SH-SY5Y (cell line): Measurements from ENCODE around the gene HNRNPUL1.

ENCODE experiments used
- GATA2 ChIP-seq: IDR thresholded peaks from 2 replicates; pipeline ENCODE4 v1.6.1; 2011; ENCODE audit warnings: mild to moderate bottlenecking, low read depth, low read length
- GATA3 ChIP-seq: IDR thresholded peaks from 2 replicates; pipeline ENCODE4 v1.6.1; 2011; ENCODE audit warnings: low read depth, mild to moderate bottlenecking, low read length, moderate library complexity

DNA sequence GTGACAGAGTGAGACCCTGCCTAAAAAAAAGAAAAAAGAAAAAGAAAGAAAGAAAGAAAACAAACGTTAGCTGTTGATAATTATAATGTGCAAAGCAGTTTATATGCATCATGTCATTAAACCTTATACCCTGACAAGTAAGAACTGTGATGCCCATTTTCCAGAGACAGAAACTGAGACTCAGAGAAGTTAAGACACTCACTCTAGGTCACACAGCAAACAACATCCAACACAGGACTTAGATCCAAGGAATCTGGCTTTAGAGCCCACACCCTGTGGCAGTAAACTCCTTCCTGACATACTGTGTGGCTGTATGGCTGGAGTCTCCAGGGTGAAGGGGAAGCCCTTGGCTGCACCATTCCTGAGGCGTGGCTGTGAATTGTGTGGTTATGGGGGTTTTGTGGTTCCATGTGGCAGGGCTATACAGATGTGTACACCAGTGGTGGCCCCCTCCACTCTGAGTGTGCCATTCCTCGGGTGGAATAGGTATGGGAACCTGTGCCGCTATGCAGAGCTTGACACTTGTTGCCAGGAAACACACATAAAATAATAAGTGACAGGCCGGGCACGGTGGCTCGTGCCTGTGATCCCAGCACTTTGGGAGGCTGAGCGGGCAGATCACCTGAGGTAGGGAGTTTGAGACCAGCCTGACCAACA, 29.5 kb upstream of the HNRNPUL1 start:
- no peak for TF ChIP-seq GATA2
- TF ChIP-seq GATA3, result no peak
